CD14-positive monocyte (primary cell): ENCODE results near the gene GTF3A. TPM values are rescaled to one million over a fixed set of nuclear protein-coding genes. Genes with fewer than 3 reads are reported as not detected.
"Not testable (repeated sequence)": the region's sequence is repeated elsewhere in the genome, so short reads cannot be mapped to it uniquely, and the experiment has no call there.

Source experiments
- DNase-seq, 3 donors: peaks; one replicate each; pipeline ENCODE4 v3.0.0-alpha.2; 2011 to 2022
- H2AFZ ChIP-seq: 2 replicates; pipeline ENCODE4 v1.6.0; 2012; ENCODE audit warnings: mild to moderate bottlenecking, low read depth, low read length, inconsistent platforms; ENCODE audit not compliant: insufficient read depth, poor library complexity, severe bottlenecking
- H3K27ac ChIP-seq, 2 donors: 1 replicate in 1 of 2; 2 replicates in 1 of 2; pipeline ENCODE4 v1.5.1; 2012 to 2013; ENCODE audit warnings: low read length in 2 of 2, control low read depth in 1 of 2, inconsistent platforms in 1 of 2, low read depth in 1 of 2, mild to moderate bottlenecking in 1 of 2
- H3K27me3 ChIP-seq, 2 donors: one replicate each; pipeline versions ENCODE4 v1.6.0 to v1.6.1; 2011 to 2013; ENCODE audit warnings: low read length in 2 of 2; ENCODE audit not compliant: control insufficient read depth in 2 of 2, insufficient read depth in 2 of 2
- H3K36me3 ChIP-seq, 2 donors: replicated peaks in 1 of 2; 1 replicate in 1 of 2; 2 replicates in 1 of 2; pipeline versions ENCODE4 v1.5.1 to v1.6.1; 2012 to 2013; ENCODE audit warnings: low read length in 2 of 2, control low read depth in 1 of 2, inconsistent platforms in 1 of 2, mild to moderate bottlenecking in 1 of 2; ENCODE audit not compliant: insufficient read depth in 2 of 2, control insufficient read depth in 1 of 2
- H3K4me1 ChIP-seq, 2 donors: 1 replicate in 1 of 2; 2 replicates in 1 of 2; pipeline versions ENCODE4 v1.5.1 to v1.6.1; 2012 to 2013; ENCODE audit warnings: low read length in 2 of 2, control low read depth in 1 of 2, inconsistent platforms in 1 of 2, mild to moderate bottlenecking in 1 of 2, moderate library complexity in 1 of 2; ENCODE audit not compliant: insufficient read depth in 2 of 2, control insufficient read depth in 1 of 2
- H3K4me2 ChIP-seq: replicated peaks from 2 replicates; pipeline ENCODE3; 2012; ENCODE audit warnings: low read length, moderate library complexity, mild to moderate bottlenecking; ENCODE audit not compliant: poor library complexity, severe bottlenecking; ENCODE audit errors: extremely low read depth
- H3K4me3 ChIP-seq, 3 experiments: fragments of 200-600 bp in 1 of 3; sonication (generic) in 1 of 3; replicated peaks in 1 of 3; 1 replicate in 2 of 3; 2 replicates in 1 of 3; pipeline ENCODE4 v1.5.1; 2011 to 2013; ENCODE audit warnings: low read length in 3 of 3, mild to moderate bottlenecking in 3 of 3, control low read depth in 2 of 3, low read depth in 2 of 3, inconsistent platforms in 1 of 3, moderate library complexity in 1 of 3
- H3K79me2 ChIP-seq: 2 replicates; pipeline ENCODE4 v1.6.0; 2012; ENCODE audit warnings: mild to moderate bottlenecking, control low read depth, inconsistent platforms, low read length, moderate library complexity; ENCODE audit not compliant: insufficient read depth
- H3K9ac ChIP-seq: 2 replicates; pipeline ENCODE4 v1.6.0; 2017; ENCODE audit warnings: low read length, mild to moderate bottlenecking; ENCODE audit not compliant: insufficient read depth, poor library complexity, severe bottlenecking
- H3K9me3 ChIP-seq, 2 donors: replicated peaks in 1 of 2; 1 replicate in 1 of 2; 2 replicates in 1 of 2; pipeline versions ENCODE4 v1.5.1 to v1.6.1; 2012 to 2013; ENCODE audit warnings: low read length in 2 of 2, control low read depth in 1 of 2; ENCODE audit not compliant: control insufficient read depth in 1 of 2, insufficient read depth in 1 of 2
- H4K20me1 ChIP-seq: 2 replicates; pipeline ENCODE4 v1.6.0; 2012; ENCODE audit warnings: mild to moderate bottlenecking, low read length, control low read depth, moderate library complexity; ENCODE audit not compliant: insufficient read depth
- H3K27ac Mint-ChIP-seq, 7 donors: one replicate each; pipeline ENCODE4 v1.8.0; 2020; ENCODE audit warnings: mild to moderate bottlenecking in 7 of 7, mixed read lengths in 7 of 7, moderate library complexity in 6 of 7, inconsistent platforms in 2 of 7
- H3K27me3 Mint-ChIP-seq, 3 donors: one replicate each; pipeline ENCODE4 v1.8.0; 2021 to 2022; ENCODE audit warnings: low read depth in 3 of 3, mild to moderate bottlenecking in 3 of 3, mixed read lengths in 3 of 3, moderate library complexity in 3 of 3, inconsistent platforms in 1 of 3
- H3K36me3 Mint-ChIP-seq, 2 donors: one replicate each; pipeline ENCODE4 v1.8.0; 2020; ENCODE audit warnings: mixed read lengths in 2 of 2, inconsistent platforms in 1 of 2, mild to moderate bottlenecking in 1 of 2
- H3K4me1 Mint-ChIP-seq: one replicate; pipeline ENCODE4 v1.8.0; 2020; ENCODE audit warnings: mild to moderate bottlenecking, mixed read lengths
- H3K4me3 Mint-ChIP-seq, 2 donors: one replicate each; pipeline ENCODE4 v1.8.0; 2020; ENCODE audit warnings: mild to moderate bottlenecking in 2 of 2, mixed read lengths in 2 of 2, moderate library complexity in 1 of 2
- H3K9me3 Mint-ChIP-seq, 7 donors: one replicate each; pipeline ENCODE4 v1.8.0; 2020 to 2022; ENCODE audit warnings: mixed read lengths in 7 of 7, mild to moderate bottlenecking in 6 of 7, moderate library complexity in 6 of 7, inconsistent platforms in 2 of 7
- WGBS: methylation state at CpG from one replicate; pipeline ENCODE4 v1.1.5; 2013; ENCODE audit warnings: missing lambda C conversion rate; ENCODE audit not compliant: insufficient coverage; 5-methylcytosine and 5-hydroxymethylcytosine counted together
- intact Hi-C, 2 donors: fragments of 100-400 bp; cut with micrococcal nuclease; formaldehyde crosslinking; loops; one replicate each; pipeline versions ENCODE4 v1.15.0 to v1.15.1; 2023
- polyA plus RNA-seq, 3 donors: library from polyadenylated mRNA; depleted of rRNA in 1 of 3; unstranded in 2 of 3; stranded (reverse) in 1 of 3; fragments of 300-500 nt in 2 of 3; fragments of >200 nt in 1 of 3; fragmentation: Illumina TruSeq in 2 of 3; gene quantifications; 1 replicate in 2 of 3; 2 replicates in 1 of 3; pipeline ENCODE4 v1.2.3, GENCODE V29; 2012 to 2021
- TF ChIP-seq, protein P1 (sequence below): fragments of 200-600 bp; IDR thresholded peaks from one replicate; pipeline ENCODE4 v1.8.0; 2022; ENCODE audit warnings: antibody characterized with exemption, mild to moderate bottlenecking

GTF3A gene
- polyA plus RNA-seq, 3 donors: 88.8 to 259 (median 179) TPM

DNA sequence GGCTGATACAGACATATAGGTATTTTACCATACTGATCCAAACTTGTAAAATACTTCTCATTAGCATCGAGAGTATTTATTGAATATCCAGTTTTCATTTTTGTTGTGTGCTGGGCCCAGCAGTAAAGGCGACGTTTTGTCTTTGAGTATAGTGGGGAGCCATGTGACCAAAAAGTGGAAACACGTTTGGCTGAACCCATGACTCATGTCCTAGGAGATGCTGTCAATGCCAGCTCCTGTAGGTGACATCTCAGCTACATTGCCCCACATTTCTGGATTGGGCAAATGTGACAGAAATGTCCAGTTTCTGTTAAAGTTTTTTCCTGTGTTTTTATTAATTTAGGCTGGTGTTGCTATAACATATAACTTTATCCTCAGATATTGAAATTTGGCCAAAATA, 26.1 kb upstream of the GTF3A start:
- peaks cover 0 to 4% (median 0%) of the 10 kb centered on the region in 7 donors for H3K9me3 Mint-ChIP-seq
- Histone ChIP-seq H2AFZ (no peak overlapping the region), H3K9me3 (no peaks in the 10 kb centered on the region), H3K79me2 (no peaks in the 10 kb centered on the region), H4K20me1 (no peaks in the 10 kb centered on the region), H3K27me3 (no peaks in the 10 kb centered on the region), H3K9ac (no peak overlapping the region), H3K4me2 (no peak overlapping the region), H3K36me3 (no peaks in the 10 kb centered on the region), H3K27ac (no peak overlapping the region), H3K4me1 (peaks cover 10 to 14% of the 10 kb centered on the region in 2 donors), H3K4me3 (no peak overlapping the region)
- TF ChIP-seq, protein P1, sequence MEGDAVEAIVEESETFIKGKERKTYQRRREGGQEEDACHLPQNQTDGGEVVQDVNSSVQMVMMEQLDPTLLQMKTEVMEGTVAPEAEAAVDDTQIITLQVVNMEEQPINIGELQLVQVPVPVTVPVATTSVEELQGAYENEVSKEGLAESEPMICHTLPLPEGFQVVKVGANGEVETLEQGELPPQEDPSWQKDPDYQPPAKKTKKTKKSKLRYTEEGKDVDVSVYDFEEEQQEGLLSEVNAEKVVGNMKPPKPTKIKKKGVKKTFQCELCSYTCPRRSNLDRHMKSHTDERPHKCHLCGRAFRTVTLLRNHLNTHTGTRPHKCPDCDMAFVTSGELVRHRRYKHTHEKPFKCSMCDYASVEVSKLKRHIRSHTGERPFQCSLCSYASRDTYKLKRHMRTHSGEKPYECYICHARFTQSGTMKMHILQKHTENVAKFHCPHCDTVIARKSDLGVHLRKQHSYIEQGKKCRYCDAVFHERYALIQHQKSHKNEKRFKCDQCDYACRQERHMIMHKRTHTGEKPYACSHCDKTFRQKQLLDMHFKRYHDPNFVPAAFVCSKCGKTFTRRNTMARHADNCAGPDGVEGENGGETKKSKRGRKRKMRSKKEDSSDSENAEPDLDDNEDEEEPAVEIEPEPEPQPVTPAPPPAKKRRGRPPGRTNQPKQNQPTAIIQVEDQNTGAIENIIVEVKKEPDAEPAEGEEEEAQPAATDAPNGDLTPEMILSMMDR: no peak
- H3K4me1 Mint-ChIP-seq: peaks cover 19% of the 10 kb centered on the region
- no peak overlapping the region for H3K4me3 Mint-ChIP-seq
- H3K27ac Mint-ChIP-seq: no peak overlapping the region
- H3K36me3 Mint-ChIP-seq: no peaks in the 10 kb centered on the region
- peak; percentile 24 to 60 (median 47) for DNase-seq
- no peaks in the 10 kb centered on the region for H3K27me3 Mint-ChIP-seq
- intact Hi-C loops: no loop called here
- WGBS: 27% methylated on average over 3 of the region's 4 CpGs

DNA sequence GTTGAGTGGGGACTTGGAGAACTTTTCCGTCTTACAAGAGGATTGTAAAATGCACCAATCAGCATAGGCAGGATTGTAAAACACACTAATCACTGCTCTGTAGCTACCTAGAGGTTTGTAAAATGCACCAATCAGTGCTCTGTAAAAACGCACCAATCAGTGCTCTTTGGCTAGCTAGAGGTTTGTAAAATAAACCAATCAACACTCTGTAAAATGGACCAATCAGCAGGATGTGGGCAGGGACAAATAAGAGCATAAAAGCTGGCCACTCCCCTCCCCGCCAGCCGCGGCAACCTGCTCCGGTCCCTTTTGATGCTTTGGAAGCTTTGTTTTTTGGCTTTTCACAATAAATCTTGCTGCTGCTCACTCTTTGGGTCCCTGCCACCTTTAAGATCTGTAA, 24.0 kb upstream of the GTF3A start:
- DNase-seq, H3K9me3 Mint-ChIP-seq, H3K36me3 ChIP-seq, H3K36me3 Mint-ChIP-seq, H3K79me2 ChIP-seq, intact Hi-C loops, H3K4me2 ChIP-seq, H3K27me3 Mint-ChIP-seq, H3K4me3 Mint-ChIP-seq, H2AFZ ChIP-seq, H3K27me3 ChIP-seq, H3K27ac ChIP-seq, H3K4me3 ChIP-seq, H3K9ac ChIP-seq, H4K20me1 ChIP-seq, H3K9me3 ChIP-seq: not testable (repeated sequence)
- Mint-ChIP-seq H3K27ac (peak overlapping the region in 1 of 7 donors; percentile 65), H3K4me1 (peaks cover 19% of the 10 kb centered on the region)
- H3K4me1 ChIP-seq: peaks cover 10 to 14% of the 10 kb centered on the region in 2 donors
- WGBS: 71% methylated on average over 4 of the region's 6 CpGs
